Esophagus muscularis mucosa (tissue), 4 donors: ENCODE data around the gene UQCC2.

Source experiments
- CTCF ChIP-seq, 3 experiments: fragments of 200-600 bp in 2 of 3; fragments of 450-650 bp in 1 of 3; sonication (generic) in 2 of 3; IDR thresholded peaks; one replicate each; pipeline ENCODE4 v1.5.1; 2017 to 2019; ENCODE audit warnings: antibody characterized with exemption in 3 of 3, mild to moderate bottlenecking in 2 of 3, moderate library complexity in 1 of 3
- EP300 ChIP-seq: sonication (generic); formaldehyde crosslinking; IDR thresholded peaks from one replicate; pipeline ENCODE4 v1.6.1; 2017; ENCODE audit warnings: antibody characterized with exemption
- POLR2A ChIP-seq: fragments of 450-650 bp; IDR thresholded peaks from one replicate; pipeline ENCODE4 v1.6.1; 2017; ENCODE audit warnings: antibody characterized with exemption, moderate library complexity, mild to moderate bottlenecking, low read depth
- POLR2AphosphoS5 ChIP-seq, 2 donors: sonication (generic); formaldehyde crosslinking; IDR thresholded peaks; one replicate each; pipeline ENCODE4 v1.6.1; 2017; ENCODE audit warnings: antibody characterized with exemption in 2 of 2

GRCh38 chr6:33719326-33719987 lies 8.0 kb upstream of the UQCC2 start:
- TF ChIP-seq CTCF (IDR thresholded peaks at IDR 0.05) (no peak), POLR2A (no peak), EP300 (no peak), POLR2AphosphoS5 (IDR thresholded peaks at IDR 0.05) (no peak)
